Testis (tissue), 5 donors: Measurements from ENCODE around the gene FAM171A2. TPM values are rescaled to one million over a fixed set of nuclear protein-coding genes. Genes with fewer than 3 reads are reported as not detected.

Source experiments
- DNase-seq: peaks from one replicate; pipeline ENCODE4 v3.0.0-alpha.2; 2019
- H3K27ac ChIP-seq, 2 donors: fragments of 200-600 bp; sonication (generic); one replicate each; pipeline ENCODE4 v1.5.1; 2019
- H3K27me3 ChIP-seq: fragments of 200-600 bp; sonication (generic); one replicate; pipeline ENCODE4 v1.5.1; 2019
- H3K36me3 ChIP-seq: fragments of 200-600 bp; sonication (generic); one replicate; pipeline ENCODE4 v1.5.1; 2017; ENCODE audit warnings: low read depth; ENCODE audit errors: missing control alignments
- H3K4me1 ChIP-seq: fragments of 200-600 bp; sonication (generic); one replicate; pipeline ENCODE4 v1.5.1; 2019
- H3K4me3 ChIP-seq, 2 donors: fragments of 200-600 bp; sonication (generic); one replicate each; pipeline ENCODE4 v1.5.1; 2017 to 2019
- H3K9me3 ChIP-seq: fragments of 200-600 bp; sonication (generic); one replicate; pipeline ENCODE4 v1.5.1; 2017
- CTCF ChIP-seq, 3 experiments: fragments of 450-650 bp in 2 of 3; fragments of 200-600 bp in 1 of 3; sonication (generic) in 1 of 3; IDR thresholded peaks; one replicate each; pipeline ENCODE4 v1.5.1; 2016 to 2019; ENCODE audit warnings: antibody characterized with exemption in 3 of 3, mild to moderate bottlenecking in 2 of 3, moderate library complexity in 1 of 3
- POLR2A ChIP-seq: fragments of 450-650 bp; IDR thresholded peaks from one replicate; pipeline ENCODE4 v1.6.1; 2017; ENCODE audit warnings: antibody characterized with exemption, mild to moderate bottlenecking, moderate library complexity
- WGBS, 2 donors: methylation state at CpG; one replicate each; pipeline ENCODE4 v1.1.5; 2018; 5-methylcytosine and 5-hydroxymethylcytosine counted together
- intact Hi-C: fragments of 100-400 bp; cut with DNase I; formaldehyde crosslinking; loops from one replicate; pipeline ENCODE4 v1.15.1; 2023; ENCODE audit warnings: low total_unique reads
- long read RNA-seq, 2 donors: transcript quantifications; one replicate each; lab custom pipeline, GENCODE V29; 2026
- polyA plus RNA-seq: library from polyadenylated mRNA; stranded (reverse); fragments of 350-450 nt; fragmentation: Illumina TruSeq; extraction: RNeasy Lipid Tissue Mini Kit (QIAGEN cat#74804); gene quantifications from one replicate; pipeline ENCODE4 v1.2.3, GENCODE V29; 2014; ENCODE audit warnings: low read depth, low replicate concordance; ENCODE audit not compliant: insufficient read depth
- total RNA-seq, 2 donors: library from RNA; depleted of rRNA; stranded (reverse); fragments of >200 nt; gene quantifications; one replicate each; pipeline ENCODE4 v1.2.3, GENCODE V29; 2016

Gene FAM171A2
- total RNA-seq, result 1 to 10 TPM; 2.0 to 3.6 TPM
- polyA plus RNA-seq, result 1.3 TPM
- long read RNA-seq, donor 1, transcript FAM171A2-201 (8 exons, 3,160 nt), result major isoform, 8 of 9 reads
- long read RNA-seq, donor 1, partial matches to known transcripts, result 0 of 9 reads
- long read RNA-seq, donor 1, other reads (novel, unspliced or antisense), result 0 of 9 reads
- long read RNA-seq, donor 2, partial matches to known transcripts, result 0 of 4 reads
- long read RNA-seq, donor 2, other reads (novel, unspliced or antisense), result 0 of 4 reads

- peak; percentile 42 to 80 (median 76) for TF ChIP-seq CTCF (IDR thresholded peaks at IDR 0.05)
- no peak for TF ChIP-seq POLR2A
- peak; percentile 57 for DNase-seq
- H3K4me3 ChIP-seq, result peak within 1 kb of the TSS; percentile 57 to 63
- 0 to 2% methylated on average over 1 to 45 of the region's 63 CpGs for whole genome bisulfite sequencing, 2 donors
- H3K9me3 ChIP-seq, result no peaks in the 10 kb centered on the region
- peaks cover 24% of the 10 kb centered on the region for H3K4me1 ChIP-seq
- peak within 1 kb of the TSS in 1 of 2 donors; percentile 30 for H3K27ac ChIP-seq
- intact Hi-C loops, result no loop called here
- no peaks in the 10 kb centered on the region for H3K27me3 ChIP-seq
- H3K36me3 ChIP-seq, result no peaks in the 10 kb centered on the region
Measured at GRCh38 chr17:44363613-44364159, at the start of gene FAM171A2. FAM171A2 (minus strand) TSS chr17:44363853; CDS start chr17:44363714, 139 bp downstream.

- Histone ChIP-seq H3K27ac (no peak overlapping the region), H3K36me3 (no peaks in the 10 kb centered on the region), H3K4me1 (no peaks in the 10 kb centered on the region), H3K27me3 (no peaks in the 10 kb centered on the region), H3K9me3 (no peaks in the 10 kb centered on the region), H3K4me3 (no peak overlapping the region)
- intact Hi-C loops, result no loop called here
- no peak for DNase-seq
- no peak for TF ChIP-seq POLR2A
- TF ChIP-seq CTCF (IDR thresholded peaks at IDR 0.05), result no peak
- 84 to 86% methylated on average over 7 of the region's 7 CpGs for WGBS, 2 donors
Measured at GRCh38 chr17:44409309-44410028, 45.8 kb upstream of the FAM171A2 start.

GRCh38 chr17:44408786-44409185 is 45.1 kb upstream of the FAM171A2 start:
- no peaks in the 10 kb centered on the region for H3K27me3 ChIP-seq
- no peak overlapping the region for H3K4me3 ChIP-seq
- WGBS, 2 donors, result 85 to 94% methylated on average over 4 of the region's 4 CpGs
- H3K27ac ChIP-seq, result no peak overlapping the region
- intact Hi-C loops, result no loop called here
- no peaks in the 10 kb centered on the region for H3K4me1 ChIP-seq
- no peaks in the 10 kb centered on the region for H3K36me3 ChIP-seq
- no peak for DNase-seq
- no peaks in the 10 kb centered on the region for H3K9me3 ChIP-seq
- TF ChIP-seq CTCF (IDR thresholded peaks at IDR 0.05), result no peak
- TF ChIP-seq POLR2A, result no peak

GRCh38 chr17:44402564-44403172 is 39.0 kb upstream of the FAM171A2 start:
- Histone ChIP-seq H3K4me3 (no peak overlapping the region), H3K36me3 (no peaks in the 10 kb centered on the region), H3K9me3 (no peaks in the 10 kb centered on the region), H3K4me1 (no peaks in the 10 kb centered on the region), H3K27me3 (no peaks in the 10 kb centered on the region), H3K27ac (no peak overlapping the region)
- no peak for DNase-seq
- WGBS, 2 donors, result 92 to 96% methylated on average over 5 of the region's 5 CpGs
- TF ChIP-seq CTCF (IDR thresholded peaks at IDR 0.05) (no peak), POLR2A (no peak)
- intact Hi-C loops, result no loop called here
